ENCODE data around the gene C1QTNF1. TPM values are rescaled to one million over a fixed set of nuclear protein-coding genes. Genes with fewer than 3 reads are reported as not detected.

The C1QTNF1 gene
- total RNA-seq, 2 experiments from 2014 or later = not detected

- no peak overlapping the region for H3K27ac Mint-ChIP-seq
- ChIA-PET POLR2A (no interaction called here), CTCF (interaction anchor here (0.5 to 1.6 kb wide), 5 partner anchors 10 to 390 kb away, joined by 3 to 5 read pairs (median 3); no protein-coding TSS in a partner anchor)
- H3K36me3 Mint-ChIP-seq (ENCODE audit: low read depth) = peaks cover 14% of the 10 kb centered on the region
- H3K9me3 Mint-ChIP-seq = no peaks in the 10 kb centered on the region
- no peak overlapping the region for H3K4me3 Mint-ChIP-seq
- DNase-seq = no peak
- no peaks in the 10 kb centered on the region for H3K4me1 Mint-ChIP-seq
- no peaks in the 10 kb centered on the region for H3K27me3 Mint-ChIP-seq
Measured at GRCh38 chr17:79083191-79083971, 59.4 kb downstream of the C1QTNF1 start.

- no peaks in the 10 kb centered on the region for H3K27me3 Mint-ChIP-seq
- POLR2A ChIA-PET = no interaction called here
Measured at GRCh38 chr17:79084291-79085153, 60.6 kb downstream of the C1QTNF1 start.

GRCh38 chr17:79085154-79085920 is 61.4 kb downstream of the C1QTNF1 start:
- H3K4me3 Mint-ChIP-seq = no peak overlapping the region
- H3K36me3 Mint-ChIP-seq (ENCODE audit: low read depth) = peaks cover 6% of the 10 kb centered on the region
- no peak for DNase-seq
- no peaks in the 10 kb centered on the region for H3K27me3 Mint-ChIP-seq
- CTCF ChIA-PET = interaction anchor here (0.8 to 1.6 kb wide), 6 partner anchors 9 to 306 kb away, joined by 3 to 8 read pairs (median 3); no protein-coding TSS in a partner anchor
- H3K9me3 Mint-ChIP-seq = no peaks in the 10 kb centered on the region
- H3K4me1 Mint-ChIP-seq = no peaks in the 10 kb centered on the region
- H3K27ac Mint-ChIP-seq = no peak overlapping the region
- POLR2A ChIA-PET = no interaction called here

More at GRCh38 chr17:79084291-79085153, 60.6 kb downstream of the C1QTNF1 start:
- Mint-ChIP-seq H3K36me3 (ENCODE audit: low read depth) (peaks cover 10% of the 10 kb centered on the region), H3K27ac (no peak overlapping the region), H3K4me1 (no peaks in the 10 kb centered on the region), H3K9me3 (no peaks in the 10 kb centered on the region), H3K4me3 (no peak overlapping the region)
- CTCF ChIA-PET = interaction anchor here (0.8 to 1.6 kb wide), 6 partner anchors 9 to 307 kb away, joined by 3 to 8 read pairs (median 3); no protein-coding TSS in a partner anchor
- no peak for DNase-seq

GRCh38 chr17:79085921-79086551 is 62.1 kb downstream of the C1QTNF1 start:
- no peaks in the 10 kb centered on the region for H3K4me1 Mint-ChIP-seq
- peak overlapping the region; percentile 13 for H3K27ac Mint-ChIP-seq
- no peak for DNase-seq
- H3K36me3 Mint-ChIP-seq (ENCODE audit: low read depth) = peaks cover 1% of the 10 kb centered on the region
- no peaks in the 10 kb centered on the region for H3K27me3 Mint-ChIP-seq
- CTCF ChIA-PET = interaction anchor here (1.1 to 2.5 kb wide), 5 partner anchors 9 to 307 kb away, joined by 3 to 17 read pairs (median 3); no protein-coding TSS in a partner anchor
- no peak overlapping the region for H3K4me3 Mint-ChIP-seq
- POLR2A ChIA-PET = no interaction called here
- H3K9me3 Mint-ChIP-seq = no peaks in the 10 kb centered on the region

- ChIA-PET CTCF (interaction anchor here (1.4 to 2.5 kb wide), 5 partner anchors 12 to 306 kb away, joined by 3 to 17 read pairs (median 5); partner anchors contain the start of gene ENGASE), POLR2A (no interaction called here)
- no peak overlapping the region for H3K27ac Mint-ChIP-seq
- H3K9me3 Mint-ChIP-seq = no peaks in the 10 kb centered on the region
- no peaks in the 10 kb centered on the region for H3K4me1 Mint-ChIP-seq
- H3K36me3 Mint-ChIP-seq (ENCODE audit: low read depth) = peaks cover 1% of the 10 kb centered on the region
- no peak overlapping the region for H3K4me3 Mint-ChIP-seq
- no peaks in the 10 kb centered on the region for H3K27me3 Mint-ChIP-seq
- DNase-seq = no peak
Measured at GRCh38 chr17:79086609-79087427, 62.8 kb downstream of the C1QTNF1 start.

GRCh38 chr17:79087428-79088143 is 63.6 kb downstream of the C1QTNF1 start:
- Mint-ChIP-seq H3K4me3 (no peak overlapping the region), H3K27me3 (peaks cover 2% of the 10 kb centered on the region), H3K9me3 (no peaks in the 10 kb centered on the region), H3K27ac (no peak overlapping the region), H3K4me1 (peaks cover 4% of the 10 kb centered on the region), H3K36me3 (ENCODE audit: low read depth) (peaks cover under 1% of the 10 kb centered on the region)
- CTCF ChIA-PET = interaction anchor here (0.6 to 2.5 kb wide), 7 partner anchors 8 to 305 kb away, joined by 3 to 17 read pairs (median 4); partner anchors contain the start of gene ENGASE
- DNase-seq = peak; percentile 75
- POLR2A ChIA-PET = no interaction called here

GRCh38 chr17:79088247-79088996 is 64.5 kb downstream of the C1QTNF1 start:
- ChIA-PET CTCF (interaction anchor here (0.8 to 2.5 kb wide), 7 partner anchors 9 to 304 kb away, joined by 3 to 17 read pairs (median 4); partner anchors contain the start of gene ENGASE), POLR2A (no interaction called here)
- Mint-ChIP-seq H3K4me1 (peaks cover 8% of the 10 kb centered on the region), H3K4me3 (no peak overlapping the region), H3K27ac (no peak overlapping the region), H3K9me3 (no peaks in the 10 kb centered on the region), H3K36me3 (ENCODE audit: low read depth) (no peaks in the 10 kb centered on the region), H3K27me3 (peaks cover 2% of the 10 kb centered on the region)
- DNase-seq = no peak

GRCh38 chr17:79088997-79089328 is 65.0 kb downstream of the C1QTNF1 start:
- Mint-ChIP-seq H3K27ac (no peak overlapping the region), H3K4me3 (no peak overlapping the region), H3K27me3 (peaks cover 4% of the 10 kb centered on the region), H3K9me3 (no peaks in the 10 kb centered on the region), H3K36me3 (ENCODE audit: low read depth) (no peaks in the 10 kb centered on the region), H3K4me1 (peaks cover 10% of the 10 kb centered on the region)
- no peak for DNase-seq
- POLR2A ChIA-PET = no interaction called here
- CTCF ChIA-PET = interaction anchor here (0.6 to 1.2 kb wide), 3 partner anchors 9 to 296 kb away, joined by 3 to 5 read pairs (median 4); no protein-coding TSS in a partner anchor

GRCh38 chr17:79089720-79090442 is 65.9 kb downstream of the C1QTNF1 start:
- ChIA-PET POLR2A (interaction anchor here (0.6 kb wide), 1 partner anchor 103 kb away, joined by 3 read pairs; no protein-coding TSS in a partner anchor), CTCF (interaction anchor here (0.6 kb wide), 1 partner anchor 36 kb away, joined by 5 read pairs; no protein-coding TSS in a partner anchor)
- no peak for DNase-seq
- Mint-ChIP-seq H3K9me3 (no peaks in the 10 kb centered on the region), H3K27me3 (peaks cover 6% of the 10 kb centered on the region), H3K4me1 (peaks cover 10% of the 10 kb centered on the region), H3K36me3 (ENCODE audit: low read depth) (no peaks in the 10 kb centered on the region), H3K4me3 (no peak overlapping the region), H3K27ac (no peak overlapping the region)

Measured in activated CD4-positive, alpha-beta T cell treated with anti-CD3 and anti-CD28 coated beads, Interleukin-2, amount 10 ng/mL, durations not matched to agents 7 days and 5 days (primary cell).